VCaP (cell line): ENCODE results near the gene GATA2.

Experiments
- H3K27ac ChIP-seq: fragments of 450-650 bp; 2 replicates; pipeline ENCODE4 v1.5.1; 2017
- TF ChIP-seq, protein P1 (sequence below): fragments of 450-650 bp; conservative IDR thresholded peaks from 2 replicates; pipeline ENCODE4 v1.5.1; 2017; ENCODE audit warnings: mild to moderate bottlenecking, moderate library complexity

The GATA2 gene

DNA sequence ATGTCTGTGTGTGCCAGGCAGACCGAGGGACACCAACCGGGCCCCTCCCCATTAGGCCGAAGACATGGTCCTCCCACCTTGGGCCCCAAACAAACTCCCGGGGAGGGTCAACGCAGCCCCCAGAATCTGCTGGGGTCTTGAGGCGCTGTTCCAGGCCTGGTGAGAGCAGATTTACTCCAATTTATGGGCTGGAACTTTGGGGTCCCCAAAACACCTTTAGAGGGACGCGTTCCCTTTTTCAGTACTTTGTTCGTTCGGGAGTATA lies 2.4 kb downstream of the GATA2 start:
- H3K27ac ChIP-seq = peak overlapping the region; percentile 98
- TF ChIP-seq, protein P1, sequence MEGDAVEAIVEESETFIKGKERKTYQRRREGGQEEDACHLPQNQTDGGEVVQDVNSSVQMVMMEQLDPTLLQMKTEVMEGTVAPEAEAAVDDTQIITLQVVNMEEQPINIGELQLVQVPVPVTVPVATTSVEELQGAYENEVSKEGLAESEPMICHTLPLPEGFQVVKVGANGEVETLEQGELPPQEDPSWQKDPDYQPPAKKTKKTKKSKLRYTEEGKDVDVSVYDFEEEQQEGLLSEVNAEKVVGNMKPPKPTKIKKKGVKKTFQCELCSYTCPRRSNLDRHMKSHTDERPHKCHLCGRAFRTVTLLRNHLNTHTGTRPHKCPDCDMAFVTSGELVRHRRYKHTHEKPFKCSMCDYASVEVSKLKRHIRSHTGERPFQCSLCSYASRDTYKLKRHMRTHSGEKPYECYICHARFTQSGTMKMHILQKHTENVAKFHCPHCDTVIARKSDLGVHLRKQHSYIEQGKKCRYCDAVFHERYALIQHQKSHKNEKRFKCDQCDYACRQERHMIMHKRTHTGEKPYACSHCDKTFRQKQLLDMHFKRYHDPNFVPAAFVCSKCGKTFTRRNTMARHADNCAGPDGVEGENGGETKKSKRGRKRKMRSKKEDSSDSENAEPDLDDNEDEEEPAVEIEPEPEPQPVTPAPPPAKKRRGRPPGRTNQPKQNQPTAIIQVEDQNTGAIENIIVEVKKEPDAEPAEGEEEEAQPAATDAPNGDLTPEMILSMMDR = no peak

DNA sequence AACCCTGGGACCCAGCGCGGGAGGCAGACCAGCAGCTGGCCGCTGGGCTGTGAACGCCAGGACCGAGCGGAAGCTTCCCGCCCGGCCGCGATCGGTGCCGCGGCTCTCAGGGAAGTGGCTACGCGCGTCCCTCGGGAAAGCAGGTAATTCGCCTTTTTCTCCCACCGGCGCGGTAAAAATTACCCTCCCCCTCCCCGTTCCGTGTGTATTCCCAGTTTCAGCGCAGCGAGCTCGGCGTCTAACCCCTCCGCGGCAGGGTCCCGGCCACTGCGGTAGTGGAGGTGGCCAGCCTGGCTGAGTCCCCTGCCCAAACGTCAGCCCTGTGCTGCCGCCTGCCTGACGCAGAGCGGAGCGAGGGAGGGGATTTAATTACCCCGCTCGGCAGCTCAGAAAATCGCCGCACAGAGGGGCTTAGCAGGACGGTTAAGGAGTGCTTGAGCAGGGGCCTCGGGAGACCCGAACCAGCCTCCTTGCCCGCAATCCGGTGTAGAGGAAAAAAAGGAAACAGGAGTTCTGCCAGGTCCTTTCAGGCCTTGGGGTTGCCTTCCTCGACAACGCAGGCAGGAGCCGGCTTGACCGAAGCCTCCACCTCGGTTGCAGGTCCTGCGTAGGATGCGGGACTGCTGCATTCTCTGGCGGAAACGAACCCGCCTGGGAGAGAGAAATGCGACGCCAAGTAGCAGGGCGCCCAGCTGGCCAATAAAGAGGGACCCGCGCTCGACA lies 2.9 kb downstream of the GATA2 start:
- peak overlapping the region; percentile 98 for H3K27ac ChIP-seq
- TF ChIP-seq, protein P1 = no peak

DNA sequence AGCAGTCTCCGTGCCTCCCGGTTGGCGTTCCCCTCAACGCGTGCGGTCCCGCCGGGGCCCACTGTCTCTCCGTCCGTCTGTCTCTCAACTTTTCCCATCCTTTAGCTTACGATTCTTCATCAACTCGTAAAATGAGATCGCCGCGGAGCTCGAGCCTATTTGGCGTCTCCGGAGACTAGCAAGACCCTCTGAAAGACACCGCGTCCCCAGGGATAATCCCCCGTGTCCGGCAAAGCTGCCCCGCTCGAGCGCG lies 3.4 kb downstream of the GATA2 start:
- TF ChIP-seq, protein P1 = no peak
- H3K27ac ChIP-seq = peak overlapping the region; percentile 98

DNA sequence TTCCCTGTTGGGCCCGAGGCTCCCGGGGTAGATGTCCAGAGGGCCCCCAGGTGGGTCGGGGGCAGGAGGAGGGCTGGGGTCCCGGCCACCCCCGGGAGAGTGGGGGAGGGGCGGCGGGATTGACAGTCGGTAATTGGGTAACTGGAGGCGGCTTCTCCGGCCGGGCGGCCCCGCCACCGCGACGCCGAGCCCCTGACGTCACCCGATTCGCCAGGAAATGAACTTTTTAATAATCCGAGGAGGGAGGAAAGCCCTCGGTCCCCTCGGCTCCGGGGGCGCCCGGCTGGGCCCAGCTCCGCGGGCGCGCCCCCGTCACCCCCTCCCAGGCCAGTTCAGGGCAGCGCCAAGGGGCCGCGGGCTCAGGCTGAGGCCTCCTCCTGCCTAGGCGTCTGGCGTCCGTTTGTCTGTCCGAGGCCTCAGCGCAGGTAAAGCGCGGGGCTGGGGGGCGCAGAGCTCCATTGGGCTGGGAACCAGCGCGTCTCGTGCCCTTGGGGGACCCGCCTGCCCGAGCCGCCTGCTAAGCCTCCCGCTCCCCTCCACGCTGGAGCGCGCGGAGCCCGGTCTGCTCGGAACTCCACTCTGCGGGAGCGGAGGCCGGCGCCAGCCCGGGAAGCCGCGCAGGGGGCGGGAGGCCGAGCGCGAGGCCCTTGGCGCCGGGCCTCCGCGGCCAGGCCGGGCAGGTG lies 3.9 kb downstream of the GATA2 start:
- peak overlapping the region; percentile 98 for H3K27ac ChIP-seq
- TF ChIP-seq, protein P1 = no peak

DNA sequence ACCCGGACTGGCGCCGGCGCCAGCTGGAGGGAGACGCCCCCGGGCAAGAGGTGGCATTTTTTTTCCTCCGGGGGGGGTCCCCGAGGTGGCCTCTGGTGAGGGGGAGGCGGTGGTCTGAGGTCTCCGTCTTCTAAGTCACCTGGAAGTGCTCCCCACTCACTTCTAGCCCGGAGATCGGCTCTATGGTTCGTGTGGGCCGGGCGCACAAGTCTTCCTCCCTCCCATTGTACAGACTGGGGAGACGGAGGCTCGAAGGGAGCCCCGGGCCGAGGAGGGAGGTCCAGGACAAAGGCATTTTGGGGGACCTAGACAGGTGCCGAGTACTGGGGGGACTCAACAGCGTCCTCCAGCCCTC lies 4.4 kb downstream of the GATA2 start:
- TF ChIP-seq, protein P1 = no peak
- peak overlapping the region; percentile 98 for H3K27ac ChIP-seq

DNA sequence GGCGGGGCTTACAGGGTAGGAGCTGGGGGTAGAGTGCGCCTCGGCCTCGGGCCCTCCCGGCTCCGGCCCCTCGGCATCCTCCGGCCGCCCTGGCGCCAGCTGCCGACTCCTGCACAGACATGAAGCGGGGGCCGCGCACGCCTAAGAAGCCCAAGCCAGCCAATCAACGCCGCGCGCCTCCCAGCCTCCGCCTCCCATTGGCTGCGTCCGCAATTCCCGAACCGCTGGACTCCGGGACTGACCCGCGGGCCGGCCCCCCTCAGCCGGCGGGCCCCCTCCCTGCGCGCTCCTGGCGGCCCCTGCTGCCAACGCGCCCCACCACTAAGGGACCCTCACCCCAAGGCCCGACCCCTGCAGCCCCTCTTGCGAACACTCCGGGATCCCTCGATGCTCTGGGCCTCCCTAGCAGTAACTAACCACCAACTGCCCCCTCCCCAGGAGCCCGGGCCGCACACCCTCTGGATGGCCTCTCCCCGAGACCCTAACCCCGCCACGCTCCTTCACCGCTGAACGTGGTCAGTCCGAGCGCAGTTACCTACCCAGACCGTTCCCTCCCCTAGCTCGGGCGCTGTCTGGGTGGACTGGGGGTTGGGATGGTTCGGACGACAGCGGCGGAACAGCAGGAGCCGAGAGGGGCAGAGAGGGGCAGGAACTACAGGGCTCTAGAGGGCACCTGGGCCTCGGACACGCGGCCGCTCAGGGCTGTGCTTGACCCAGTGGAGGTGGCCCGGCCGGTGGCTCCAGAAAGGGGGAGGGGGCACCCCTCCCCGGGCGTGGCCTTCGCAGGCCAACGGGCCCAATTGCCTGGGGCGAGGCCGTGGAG lies 5.0 kb downstream of the GATA2 start:
- peak overlapping the region; percentile 98 for H3K27ac ChIP-seq

DNA sequence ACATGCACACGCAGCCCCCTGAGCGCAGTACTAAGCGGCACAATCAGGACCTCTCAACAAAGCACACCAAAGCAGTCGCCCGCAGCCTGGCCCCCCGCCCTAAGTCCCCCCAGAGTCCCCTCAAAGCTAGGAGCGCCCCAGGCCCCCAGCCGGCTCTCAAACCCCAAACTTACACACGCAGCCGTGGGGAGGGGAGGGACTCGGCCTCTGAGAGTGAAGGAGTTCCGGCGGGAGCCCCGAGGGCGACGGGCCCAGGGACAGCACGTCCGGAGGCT lies 5.5 kb downstream of the GATA2 start:
- TF ChIP-seq, protein P1 = no peak
- peak overlapping the region; percentile 98 for H3K27ac ChIP-seq

More for the DNA sequence above, 5.0 kb downstream of the GATA2 start:
- TF ChIP-seq, protein P1 = no peak
